ENCODE data around the gene PTPRN2. TPM values are rescaled to one million over a fixed set of nuclear protein-coding genes. Genes with fewer than 3 reads are reported as not detected.
"Not testable (repeated sequence)": the region's sequence is repeated elsewhere in the genome, so short reads cannot be mapped to it uniquely, and the experiment has no call there.

PTPRN2 gene
- total RNA-seq, 4 donors from 2014 or later, result 2.0 to 9.5 (median 2.6) TPM

DNA sequence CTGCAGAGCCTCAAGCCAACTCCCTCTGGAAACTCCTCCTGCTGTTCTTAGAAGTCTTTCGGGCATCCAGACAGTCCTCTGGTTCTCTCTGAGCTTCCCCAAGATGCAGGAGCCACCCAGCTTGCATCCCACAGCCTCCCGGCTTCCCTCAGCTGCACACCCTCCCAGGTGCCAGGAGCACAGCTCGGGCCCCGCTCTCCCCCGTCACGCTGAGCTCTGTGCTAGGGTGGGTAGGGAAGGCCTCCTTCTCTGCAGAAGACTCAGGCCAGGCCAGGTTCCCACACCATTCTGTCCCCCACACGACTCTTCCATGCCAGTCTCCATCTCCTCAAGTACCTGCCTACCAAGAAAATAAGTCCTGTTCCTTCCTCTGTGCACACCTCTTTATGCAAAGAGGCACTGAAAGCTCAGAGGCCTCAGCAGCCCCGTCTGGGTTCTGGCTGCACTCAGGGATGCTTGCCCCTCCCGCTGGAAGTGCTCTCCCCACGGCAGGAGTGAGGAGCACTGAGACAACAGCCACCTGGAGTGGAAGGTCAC lies 537.1 kb downstream of the PTPRN2 start:
- DNase-seq (ENCODE audit: low spot score) (no peak), ATAC-seq (ENCODE audit: low FRiP score) (no peak)
- TF ChIP-seq, protein P1, sequence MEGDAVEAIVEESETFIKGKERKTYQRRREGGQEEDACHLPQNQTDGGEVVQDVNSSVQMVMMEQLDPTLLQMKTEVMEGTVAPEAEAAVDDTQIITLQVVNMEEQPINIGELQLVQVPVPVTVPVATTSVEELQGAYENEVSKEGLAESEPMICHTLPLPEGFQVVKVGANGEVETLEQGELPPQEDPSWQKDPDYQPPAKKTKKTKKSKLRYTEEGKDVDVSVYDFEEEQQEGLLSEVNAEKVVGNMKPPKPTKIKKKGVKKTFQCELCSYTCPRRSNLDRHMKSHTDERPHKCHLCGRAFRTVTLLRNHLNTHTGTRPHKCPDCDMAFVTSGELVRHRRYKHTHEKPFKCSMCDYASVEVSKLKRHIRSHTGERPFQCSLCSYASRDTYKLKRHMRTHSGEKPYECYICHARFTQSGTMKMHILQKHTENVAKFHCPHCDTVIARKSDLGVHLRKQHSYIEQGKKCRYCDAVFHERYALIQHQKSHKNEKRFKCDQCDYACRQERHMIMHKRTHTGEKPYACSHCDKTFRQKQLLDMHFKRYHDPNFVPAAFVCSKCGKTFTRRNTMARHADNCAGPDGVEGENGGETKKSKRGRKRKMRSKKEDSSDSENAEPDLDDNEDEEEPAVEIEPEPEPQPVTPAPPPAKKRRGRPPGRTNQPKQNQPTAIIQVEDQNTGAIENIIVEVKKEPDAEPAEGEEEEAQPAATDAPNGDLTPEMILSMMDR (IDR thresholded peaks at IDR 0.05), result no peak

DNA sequence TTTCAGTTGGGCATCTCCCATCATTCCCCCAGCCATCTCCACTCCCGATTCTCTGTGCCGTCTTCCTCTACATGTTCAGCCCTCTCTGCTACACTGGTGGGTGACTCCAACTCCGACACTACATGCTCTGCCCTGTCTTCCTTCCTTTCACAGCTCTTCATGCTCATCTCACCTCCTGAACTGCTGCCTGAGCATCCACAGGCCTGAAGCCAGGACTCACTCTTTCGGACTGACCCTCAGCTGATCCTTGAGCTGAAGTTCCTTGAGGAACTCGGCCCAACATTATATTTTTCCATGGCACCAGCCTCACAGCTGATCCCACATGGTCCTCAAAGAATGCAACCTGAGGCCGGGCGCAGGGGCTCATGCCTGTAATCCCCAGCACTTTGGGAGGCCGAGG lies 538.4 kb downstream of the PTPRN2 start:
- TF ChIP-seq, protein P1 (IDR thresholded peaks at IDR 0.05), result no peak
- DNase-seq (ENCODE audit: low spot score) (no peak), ATAC-seq (ENCODE audit: low FRiP score) (no peak)

DNA sequence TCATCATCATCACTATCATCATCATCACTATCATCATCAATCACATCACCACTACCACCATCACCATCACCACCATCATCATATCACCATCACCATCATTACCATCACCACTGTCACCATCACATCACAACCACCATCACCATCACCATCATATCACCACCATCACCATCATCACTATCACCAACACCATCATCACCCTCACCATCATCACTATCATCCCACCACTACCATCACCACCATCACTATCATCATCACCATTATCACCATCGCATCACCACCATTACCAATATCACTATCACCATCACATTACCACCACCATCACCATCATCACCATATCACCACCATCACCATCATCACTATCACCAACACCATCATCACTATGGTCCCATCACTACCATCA lies 539.1 kb downstream of the PTPRN2 start:
- DNase-seq (ENCODE audit: low spot score) (no peak), ATAC-seq (ENCODE audit: low FRiP score) (no peak)
- TF ChIP-seq, protein P1 (IDR thresholded peaks at IDR 0.05), result no peak

DNA sequence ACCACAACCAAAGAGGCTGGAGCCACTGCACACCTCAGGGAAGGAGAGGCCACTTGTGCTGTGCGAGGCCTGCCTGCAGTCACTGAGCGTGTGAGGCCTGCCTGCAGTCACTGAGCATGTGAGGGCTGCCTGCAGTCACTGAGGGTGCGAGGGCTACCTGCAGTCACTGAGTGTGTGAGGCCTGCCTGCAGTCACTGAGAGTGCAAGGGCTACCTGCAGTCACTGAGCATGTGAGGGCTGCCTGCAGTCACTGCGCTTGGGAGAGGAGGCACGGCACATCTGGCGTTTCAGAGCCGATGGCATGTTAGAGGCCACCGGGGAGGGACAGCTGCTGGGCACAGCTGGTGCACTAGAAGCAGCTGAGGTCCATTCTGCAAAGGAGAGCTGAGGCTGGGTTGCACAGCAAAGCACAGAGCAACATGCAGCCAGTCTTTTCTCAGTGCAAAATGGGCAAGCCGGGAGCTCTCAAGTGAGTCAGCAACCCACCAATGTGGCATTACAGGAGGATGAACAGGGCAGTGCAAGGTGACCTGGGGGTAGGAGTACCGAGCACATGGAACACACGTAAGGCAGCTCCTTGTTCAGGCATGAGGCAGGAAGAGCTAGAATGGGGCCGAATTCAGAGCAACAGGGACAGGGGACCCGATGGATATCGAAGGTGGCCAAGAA lies 540.1 kb downstream of the PTPRN2 start:
- TF ChIP-seq, protein P1 (IDR thresholded peaks at IDR 0.05), result no peak
- ATAC-seq (ENCODE audit: low FRiP score), result no peak
- DNase-seq (ENCODE audit: low spot score), result no peak

DNA sequence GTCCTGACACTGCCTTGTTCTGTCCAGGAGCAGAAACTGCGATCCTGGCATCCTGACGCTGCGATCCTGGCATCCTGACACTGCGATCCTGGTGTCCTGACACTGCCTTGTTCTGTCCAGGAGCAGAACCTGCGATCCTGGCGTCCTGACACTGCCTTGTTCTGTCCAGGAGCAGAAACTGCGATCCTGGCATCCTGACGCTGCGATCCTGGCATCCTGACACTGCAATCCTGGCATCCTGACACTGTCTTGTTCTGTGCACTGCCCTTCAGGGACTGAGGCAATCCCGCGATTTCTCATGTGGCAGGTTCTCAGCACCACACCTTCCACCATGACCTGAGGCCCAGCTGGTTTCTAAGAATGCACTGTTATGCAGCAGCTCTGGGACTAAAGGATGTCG lies 541.4 kb downstream of the PTPRN2 start:
- not testable (repeated sequence) for ATAC-seq (ENCODE audit: low FRiP score); DNase-seq (ENCODE audit: low spot score)

DNA sequence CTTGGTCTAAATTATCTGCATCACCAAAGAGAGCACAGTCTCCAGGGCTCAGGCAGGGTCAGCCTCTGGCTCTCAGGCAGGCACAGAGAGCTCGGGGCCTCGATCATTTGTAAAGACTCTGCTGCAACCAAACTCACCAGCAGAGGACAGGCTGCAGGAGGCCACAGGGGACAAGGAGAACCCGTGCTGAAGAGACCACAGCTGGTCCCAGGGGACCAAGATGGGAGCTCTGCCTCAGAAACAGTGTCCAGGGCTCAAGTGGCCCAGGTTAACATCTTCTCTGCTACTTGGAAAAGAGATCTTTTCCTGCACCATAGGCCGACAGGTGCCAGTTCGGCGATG lies 543.2 kb downstream of the PTPRN2 start:
- no peak for DNase-seq (ENCODE audit: low spot score)
- ATAC-seq (ENCODE audit: low FRiP score), result no peak

DNA sequence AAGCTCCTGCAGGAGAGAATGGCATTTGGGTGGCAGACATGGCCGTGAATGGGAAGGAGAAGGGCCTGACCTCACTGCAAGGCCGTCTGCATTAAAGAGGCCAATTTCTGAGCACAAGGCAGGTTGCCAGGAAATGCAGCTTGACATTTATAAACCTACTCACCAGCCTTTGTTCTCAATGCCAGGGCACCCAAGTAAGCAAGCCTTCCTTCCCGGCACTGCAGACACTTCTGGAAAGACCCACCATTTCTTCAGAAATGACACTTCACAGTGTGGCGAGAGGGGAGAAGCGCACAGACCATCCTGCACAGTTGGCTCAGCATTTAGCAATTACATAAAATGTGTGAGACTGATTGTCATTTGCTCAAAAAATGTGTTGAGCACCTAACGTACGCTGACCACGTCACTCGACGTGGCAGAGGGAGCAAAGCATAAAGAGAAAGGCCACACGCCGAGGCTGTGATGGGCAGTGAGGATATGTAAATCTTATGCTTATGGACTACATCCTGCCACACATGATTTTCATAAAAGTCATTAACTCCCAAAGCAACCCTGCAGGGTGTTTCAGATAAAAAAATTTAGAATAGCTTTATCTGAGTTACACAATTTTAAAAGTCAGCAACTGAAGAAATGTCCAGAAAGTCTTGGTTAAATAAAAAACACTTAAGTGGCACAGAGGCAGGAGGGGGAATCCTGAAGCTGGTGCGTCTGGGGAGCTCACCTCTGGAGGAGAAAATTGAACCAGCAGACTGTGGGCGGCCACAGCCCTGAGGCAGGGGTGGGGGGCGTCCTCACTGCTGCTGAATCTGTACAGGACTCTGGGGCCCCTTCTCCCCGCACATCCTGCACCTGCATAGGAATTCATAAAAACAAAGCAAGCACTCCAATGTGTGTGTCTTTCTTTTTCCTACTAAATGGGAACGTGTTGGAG lies 543.8 kb downstream of the PTPRN2 start:
- no peak for DNase-seq (ENCODE audit: low spot score)
- TF ChIP-seq, protein P1 (IDR thresholded peaks at IDR 0.05), result no peak
- ATAC-seq (ENCODE audit: low FRiP score), result no peak

More for the DNA sequence above, 543.2 kb downstream of the PTPRN2 start:
- TF ChIP-seq, protein P1 (IDR thresholded peaks at IDR 0.05), result no peak

Data from omental fat pad (tissue), 4 donors.